ENCODE data around the gene ELN. TPM values are rescaled to one million over a fixed set of nuclear protein-coding genes. Genes with fewer than 3 reads are reported as not detected.

The ELN gene
- total RNA-seq, 2 experiments from 2014 or later: not detected

DNA sequence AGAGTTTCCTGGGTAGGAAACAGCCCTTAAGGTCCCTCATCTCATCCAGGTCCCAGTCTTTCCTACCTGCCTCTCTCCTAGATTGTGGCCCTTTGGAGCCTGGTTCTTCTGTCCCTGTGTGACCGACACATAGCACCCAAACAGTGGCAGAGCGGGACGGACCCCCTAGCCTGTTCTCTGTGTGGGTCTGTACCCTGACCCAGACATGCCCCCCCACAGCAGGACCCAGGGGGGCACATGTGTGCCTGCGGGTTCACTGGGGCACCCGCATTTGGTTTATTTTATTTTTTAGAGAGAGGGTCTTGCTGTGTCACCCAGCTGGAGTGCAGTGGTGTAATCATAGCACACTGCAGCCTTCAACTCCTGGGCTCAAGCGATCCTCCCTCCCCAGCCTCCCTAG is 67.2 kb downstream of the ELN start:
- H3K9me3 Mint-ChIP-seq: no peaks in the 10 kb centered on the region
- TF ChIP-seq, protein P1, sequence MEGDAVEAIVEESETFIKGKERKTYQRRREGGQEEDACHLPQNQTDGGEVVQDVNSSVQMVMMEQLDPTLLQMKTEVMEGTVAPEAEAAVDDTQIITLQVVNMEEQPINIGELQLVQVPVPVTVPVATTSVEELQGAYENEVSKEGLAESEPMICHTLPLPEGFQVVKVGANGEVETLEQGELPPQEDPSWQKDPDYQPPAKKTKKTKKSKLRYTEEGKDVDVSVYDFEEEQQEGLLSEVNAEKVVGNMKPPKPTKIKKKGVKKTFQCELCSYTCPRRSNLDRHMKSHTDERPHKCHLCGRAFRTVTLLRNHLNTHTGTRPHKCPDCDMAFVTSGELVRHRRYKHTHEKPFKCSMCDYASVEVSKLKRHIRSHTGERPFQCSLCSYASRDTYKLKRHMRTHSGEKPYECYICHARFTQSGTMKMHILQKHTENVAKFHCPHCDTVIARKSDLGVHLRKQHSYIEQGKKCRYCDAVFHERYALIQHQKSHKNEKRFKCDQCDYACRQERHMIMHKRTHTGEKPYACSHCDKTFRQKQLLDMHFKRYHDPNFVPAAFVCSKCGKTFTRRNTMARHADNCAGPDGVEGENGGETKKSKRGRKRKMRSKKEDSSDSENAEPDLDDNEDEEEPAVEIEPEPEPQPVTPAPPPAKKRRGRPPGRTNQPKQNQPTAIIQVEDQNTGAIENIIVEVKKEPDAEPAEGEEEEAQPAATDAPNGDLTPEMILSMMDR (IDR thresholded peaks at IDR 0.05): no peak
- ATAC-seq (ENCODE audit: poor library complexity) (no peak), DNase-seq (no peak)
- no peaks in the 10 kb centered on the region for H3K27me3 Mint-ChIP-seq
- H3K36me3 ChIP-seq (ENCODE audit: insufficient read depth, low read length): peaks cover 8% of the 10 kb centered on the region
- H3K4me3 Mint-ChIP-seq: peak overlapping the region; percentile 92
- CTCF ChIA-PET: no interaction called here
- H3K27me3 ChIP-seq (ENCODE audit: control insufficient read depth in 1 of 2, insufficient read depth in 2 of 2, low read length in 2 of 2): no peaks in the 10 kb centered on the region
- peaks cover 22% of the 10 kb centered on the region for H3K36me3 Mint-ChIP-seq (ENCODE audit: low read depth)
- H3K4me1 ChIP-seq (ENCODE audit: insufficient read depth, low read length): peaks cover 27% of the 10 kb centered on the region
- H3K27ac Mint-ChIP-seq: peak overlapping the region; percentile 91
- peak overlapping the region; percentile 22 to 70 for H3K27ac ChIP-seq (ENCODE audit: low read depth in 1 of 2, low read length in 2 of 2)
- H3K4me1 Mint-ChIP-seq (ENCODE audit: low read depth): peaks cover 15% of the 10 kb centered on the region
- intact Hi-C loops (cut with DNase I, micrococcal nuclease): loop anchor here in 1 of 2 experiments (2.0 kb wide), 1 partner anchor 20 kb away; no protein-coding TSS in a partner anchor
- H3K4me3 ChIP-seq (ENCODE audit: low read length): peak overlapping the region; percentile 60
- POLR2A ChIA-PET: interaction anchor here (1.9 kb wide), 1 partner anchor 11 kb away, joined by 17 read pairs; the partner anchor contains the start of gene LIMK1
- no peaks in the 10 kb centered on the region for H3K9me3 ChIP-seq (ENCODE audit: control insufficient read depth in 1 of 2, insufficient read depth in 1 of 2, low read length in 2 of 2)

DNA sequence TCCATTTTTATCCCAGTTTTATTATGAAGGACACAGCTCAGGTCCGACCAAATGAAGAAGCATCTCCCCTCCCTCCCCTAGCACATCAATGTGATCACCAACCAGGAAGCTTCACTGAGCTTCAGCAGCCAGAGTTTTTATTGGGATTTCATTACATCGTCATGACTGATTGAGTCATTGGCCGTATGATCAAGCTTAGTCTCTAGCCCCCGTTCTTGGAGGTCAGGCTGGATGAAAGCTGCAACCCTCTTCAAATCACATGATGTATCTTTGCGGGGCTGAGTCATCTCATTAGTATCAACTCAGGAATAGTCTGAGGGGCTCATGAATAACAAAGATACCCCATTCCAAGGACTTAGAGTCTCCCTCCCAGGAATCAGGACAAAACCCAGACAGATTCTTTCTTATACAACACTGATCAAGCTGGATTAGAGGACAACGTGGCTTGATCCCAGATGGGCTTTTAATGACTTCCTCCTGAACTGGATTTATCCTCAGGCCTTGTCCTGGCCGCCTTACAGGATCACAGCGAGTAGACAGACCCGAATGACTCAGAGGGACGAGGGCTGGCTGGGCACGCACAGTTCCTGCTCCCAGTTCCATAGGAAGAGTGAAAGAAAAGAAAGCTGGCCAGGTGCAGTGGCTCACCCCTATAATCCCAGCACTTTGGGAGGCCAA is 70.1 kb downstream of the ELN start:
- Histone ChIP-seq H3K4me3 (ENCODE audit: low read length) (no peak overlapping the region), H3K36me3 (ENCODE audit: insufficient read depth, low read length) (peaks cover 8% of the 10 kb centered on the region), H3K27me3 (ENCODE audit: control insufficient read depth in 1 of 2, insufficient read depth in 2 of 2, low read length in 2 of 2) (no peaks in the 10 kb centered on the region), H3K4me1 (ENCODE audit: insufficient read depth, low read length) (peaks cover 19% of the 10 kb centered on the region), H3K27ac (ENCODE audit: low read depth in 1 of 2, low read length in 2 of 2) (no peak overlapping the region), H3K9me3 (ENCODE audit: control insufficient read depth in 1 of 2, insufficient read depth in 1 of 2, low read length in 2 of 2) (no peaks in the 10 kb centered on the region)
- ATAC-seq (ENCODE audit: poor library complexity): no peak
- peaks cover 15% of the 10 kb centered on the region for H3K4me1 Mint-ChIP-seq (ENCODE audit: low read depth)
- intact Hi-C loops (cut with DNase I, micrococcal nuclease): no loop called here
- no peaks in the 10 kb centered on the region for H3K9me3 Mint-ChIP-seq
- no peaks in the 10 kb centered on the region for H3K27me3 Mint-ChIP-seq
- TF ChIP-seq, protein P1 (IDR thresholded peaks at IDR 0.05): no peak
- H3K4me3 Mint-ChIP-seq: no peak overlapping the region
- peaks cover 40% of the 10 kb centered on the region for H3K36me3 Mint-ChIP-seq (ENCODE audit: low read depth)
- H3K27ac Mint-ChIP-seq: no peak overlapping the region
- ChIA-PET POLR2A (no interaction called here), CTCF (no interaction called here)
- DNase-seq: no peak

DNA sequence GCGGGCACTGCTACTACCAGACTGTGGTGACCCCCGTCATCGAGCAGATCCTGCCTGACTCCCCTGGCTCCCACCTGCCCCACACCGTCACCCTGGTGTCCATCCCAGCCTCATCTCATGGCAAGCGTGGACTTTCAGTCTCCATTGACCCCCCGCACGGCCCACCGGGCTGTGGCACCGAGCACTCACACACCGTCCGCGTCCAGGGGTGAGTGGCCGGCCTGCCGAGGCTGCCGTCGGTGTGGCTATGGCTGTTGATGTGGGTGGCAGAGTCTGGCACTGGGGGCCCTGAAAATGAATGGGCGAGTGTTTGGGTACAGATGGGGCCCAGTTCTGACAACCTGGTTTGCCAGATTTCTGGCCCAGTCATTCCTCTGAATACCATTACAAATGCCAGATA is 71.1 kb downstream of the ELN start:
- peaks cover 8% of the 10 kb centered on the region for H3K4me1 Mint-ChIP-seq (ENCODE audit: low read depth)
- peaks cover 45% of the 10 kb centered on the region for H3K36me3 Mint-ChIP-seq (ENCODE audit: low read depth)
- H3K36me3 ChIP-seq (ENCODE audit: insufficient read depth, low read length): peaks cover 8% of the 10 kb centered on the region
- H3K27me3 ChIP-seq (ENCODE audit: control insufficient read depth in 1 of 2, insufficient read depth in 2 of 2, low read length in 2 of 2): no peaks in the 10 kb centered on the region
- DNase-seq: no peak
- ATAC-seq (ENCODE audit: poor library complexity): no peak
- H3K4me1 ChIP-seq (ENCODE audit: insufficient read depth, low read length): peaks cover 10% of the 10 kb centered on the region
- TF ChIP-seq, protein P1 (IDR thresholded peaks at IDR 0.05): no peak
- no peaks in the 10 kb centered on the region for H3K27me3 Mint-ChIP-seq
- H3K27ac Mint-ChIP-seq: no peak overlapping the region
- no peak overlapping the region for H3K4me3 ChIP-seq (ENCODE audit: low read length)
- POLR2A ChIA-PET: interaction anchor here (1.0 kb wide), 1 partner anchor 16 kb away, joined by 4 read pairs; the partner anchor contains the start of gene LIMK1
- H3K9me3 Mint-ChIP-seq: no peaks in the 10 kb centered on the region
- intact Hi-C loops (cut with DNase I, micrococcal nuclease): no loop called here
- H3K9me3 ChIP-seq (ENCODE audit: control insufficient read depth in 1 of 2, insufficient read depth in 1 of 2, low read length in 2 of 2): no peaks in the 10 kb centered on the region
- no peak overlapping the region for H3K4me3 Mint-ChIP-seq
- H3K27ac ChIP-seq (ENCODE audit: low read depth in 1 of 2, low read length in 2 of 2): no peak overlapping the region
- CTCF ChIA-PET: no interaction called here

Measured in CD4-positive, alpha-beta T cell (primary cell).